ENCODE measurements around the gene ATP6AP1. TPM values are rescaled to one million over a fixed set of nuclear protein-coding genes. Genes with fewer than 3 reads are reported as not detected.

ATP6AP1 gene
- total and polyA plus RNA-seq, 9 of the 15 experiments (the other 6 are each of a cell fraction or from before 2014, with no cell fraction given): 8.3 to 90.5 (median 52.9) TPM

GRCh38 chrX:154409222-154409871, 19.1 kb upstream of the ATP6AP1 start, which contains the start of gene DNASE1L1 (continued):
- TF ChIP-seq SLC30A9 (CRISPR knock-in tag; IDR thresholded peaks at IDR 0.05) (no peak), NCOA2 (IDR thresholded peaks at IDR 0.05; ENCODE audit: partially characterized antibody in 2 of 2) (no peak), SP1 (CRISPR knock-in tag; IDR thresholded peaks at IDR 0.05) (peak; percentile 47; the same call in 1 of the 2 replicates), SRSF9 (IDR thresholded peaks at IDR 0.05; ENCODE audit: borderline replicate concordance, low read depth, low read length) (no peak), CBX1 (IDR thresholded peaks at IDR 0.05; ENCODE audit: low read depth) (peak; percentile 26; the same call in 1 of the 2 replicates), ZMIZ1 (IDR thresholded peaks at IDR 0.05; ENCODE audit: low read depth in 2 of 2, low read length in 2 of 2) (no peak), ATF4 (CRISPR knock-in tag; IDR thresholded peaks at IDR 0.05) (no peak), ZNF3 (CRISPR knock-in tag; IDR thresholded peaks at IDR 0.05) (no peak), SFPQ (IDR thresholded peaks at IDR 0.05; ENCODE audit: low read depth, low read length) (no peak), SRSF3 (IDR thresholded peaks at IDR 0.05; ENCODE audit: insufficient read depth, low read length) (no peak), RHOXF2B (CRISPR knock-in tag; conservative IDR thresholded peaks at IDR 0.05) (no peak), POLR2AphosphoS5 (IDR thresholded peaks at IDR 0.05; ENCODE audit: control insufficient read depth, insufficient read depth, low read depth, low read length) (no peak), CBX8 (IDR thresholded peaks at IDR 0.05; ENCODE audit: borderline replicate concordance, extremely low read depth, low read depth, low read length, poor library complexity, severe bottlenecking) (no peak), ZNF133 (CRISPR knock-in tag; IDR thresholded peaks at IDR 0.05) (no peak), ZBTB43 (CRISPR knock-in tag; IDR thresholded peaks at IDR 0.05) (no peak), MAZ (CRISPR knock-in tag; conservative IDR thresholded peaks at IDR 0.05 in 1 of 2, IDR thresholded peaks at IDR 0.05 in 1 of 2) (0 out of 4 replicates have a peak, but pooled peaks of 1 of the 2 experiments have one; percentile 17), KLF1 (tag; IDR thresholded peaks at IDR 0.05) (no peak), CTBP1 (IDR thresholded peaks at IDR 0.05; ENCODE audit: borderline replicate concordance) (0 out of 2 replicates have a peak, but pooled peaks have one; percentile 29)

All from K562 (cell line).